SU-DHL-6 (cell line): Measurements from ENCODE around the gene SLC38A9.

Experiments
- H2AFZ ChIP-seq: fragments of 200-600 bp; sonication (generic); 2 replicates; pipeline ENCODE4 v1.6.1; 2014; ENCODE audit warnings: low read depth, mild to moderate bottlenecking, moderate library complexity, mixed read lengths, antibody characterized with exemption, low read length; ENCODE audit not compliant: severe bottlenecking
- H3F3A ChIP-seq: fragments of 200-600 bp; shearing (Covaris generic); 2 replicates; pipeline ENCODE4 v1.6.0; 2016; ENCODE audit warnings: antibody characterized with exemption, mild to moderate bottlenecking; ENCODE audit not compliant: insufficient read depth
- H3K27ac ChIP-seq: fragments of 200-600 bp; sonication (generic); 2 replicates; pipeline ENCODE4 v1.5.1; 2016; ENCODE audit warnings: low read depth, mild to moderate bottlenecking, low read length, moderate library complexity, mixed read lengths
- H3K27me3 ChIP-seq: fragments of 200-600 bp; sonication (generic), shearing (Covaris generic); 2 replicates; pipeline ENCODE4 v1.6.0; 2014; ENCODE audit warnings: mild to moderate bottlenecking, low read length
- H3K36me3 ChIP-seq: fragments of 200-600 bp; sonication (generic); 2 replicates; pipeline ENCODE4 v1.6.1; 2014; ENCODE audit warnings: mild to moderate bottlenecking, low read length, mixed read lengths
- H3K4me2 ChIP-seq: fragments of 300-600, 200-600 bp; shearing (Covaris generic), sonication (generic); 2 replicates; pipeline ENCODE4 v1.6.0; 2014; ENCODE audit warnings: low read length, low read depth, mild to moderate bottlenecking; ENCODE audit not compliant: poor library complexity, severe bottlenecking
- H3K4me3 ChIP-seq: fragments of 200-600 bp; sonication (generic); 2 replicates; pipeline ENCODE4 v1.5.1; 2014; ENCODE audit warnings: antibody characterized with exemption, low read length, mild to moderate bottlenecking, mixed read lengths; ENCODE audit not compliant: insufficient read depth, poor library complexity, severe bottlenecking
- H3K79me2 ChIP-seq: fragments of 200-600 bp; sonication (generic); 2 replicates; pipeline ENCODE4 v1.6.1; 2014; ENCODE audit warnings: mild to moderate bottlenecking, low read length, moderate library complexity; ENCODE audit not compliant: insufficient read depth
- H3K9ac ChIP-seq: fragments of 200-600 bp; sonication (generic); 2 replicates; pipeline ENCODE4 v1.7.0; 2014; ENCODE audit warnings: mild to moderate bottlenecking, low read length
- H3K9me2 ChIP-seq: fragments of 200-600 bp; sonication (generic); replicated peaks from 2 replicates; pipeline ENCODE4 v1.6.1; 2014; ENCODE audit warnings: low read length; ENCODE audit not compliant: insufficient read depth
- H3K9me3 ChIP-seq: fragments of 200-600 bp; sonication (generic); 2 replicates; pipeline ENCODE4 v1.6.1; 2014; ENCODE audit warnings: low read length, mixed read lengths; ENCODE audit not compliant: insufficient read depth
- H4K20me1 ChIP-seq: fragments of 200-600 bp; sonication (generic); 2 replicates; pipeline ENCODE4 v1.6.1; 2014; ENCODE audit warnings: low read depth, mild to moderate bottlenecking, antibody characterized with exemption, low read length, moderate library complexity, mixed read lengths
- EZH2phosphoT487 ChIP-seq: fragments of 200-600 bp; sonication (generic), shearing (Covaris generic); conservative IDR thresholded peaks from 2 replicates; pipeline ENCODE4 v1.6.1; 2018; ENCODE audit warnings: mild to moderate bottlenecking, antibody characterized with exemption, low read length, moderate library complexity, mixed read lengths
- TF ChIP-seq, protein P1 (sequence below): fragments of 200-600 bp; sonication (generic); IDR thresholded peaks from one replicate; pipeline ENCODE4 v1.5.1; 2017; ENCODE audit warnings: antibody characterized with exemption, mild to moderate bottlenecking, low read length, moderate library complexity; ENCODE audit not compliant: insufficient read depth, poor library complexity, severe bottlenecking

SLC38A9 gene

DNA sequence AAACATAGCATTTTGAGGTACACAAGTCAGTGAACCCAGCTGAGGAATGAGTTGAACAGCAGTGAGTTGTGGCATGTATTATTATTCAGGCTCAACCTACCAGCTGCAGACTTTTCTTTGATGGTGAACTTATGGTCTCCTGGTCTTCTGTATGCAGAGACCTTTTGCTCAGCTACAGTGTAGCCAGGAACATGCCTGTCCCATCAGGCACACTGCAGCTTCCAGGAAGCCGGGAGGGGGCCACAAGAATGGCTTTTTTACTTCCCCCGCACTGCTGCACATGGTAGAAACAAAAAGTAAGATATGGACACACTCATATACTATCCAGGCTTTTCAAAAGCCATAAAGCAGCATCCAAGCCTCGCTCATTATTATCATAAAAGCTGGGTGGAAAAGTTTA, 112.0 kb downstream of the SLC38A9 start:
- Histone ChIP-seq H3F3A (no peaks in the 10 kb centered on the region; the same call in 1 of the 2 replicates), H3K27ac (no peak overlapping the region), H3K79me2 (no peaks in the 10 kb centered on the region), H4K20me1 (no peaks in the 10 kb centered on the region), H2AFZ (no peak overlapping the region), H3K9me3 (no peaks in the 10 kb centered on the region), H3K27me3 (no peaks in the 10 kb centered on the region), H3K4me3 (no peak overlapping the region), H3K9me2 (no peaks in the 10 kb centered on the region), H3K9ac (no peak overlapping the region), H3K4me2 (no peak overlapping the region), H3K36me3 (no peaks in the 10 kb centered on the region)
- TF ChIP-seq, protein P1, sequence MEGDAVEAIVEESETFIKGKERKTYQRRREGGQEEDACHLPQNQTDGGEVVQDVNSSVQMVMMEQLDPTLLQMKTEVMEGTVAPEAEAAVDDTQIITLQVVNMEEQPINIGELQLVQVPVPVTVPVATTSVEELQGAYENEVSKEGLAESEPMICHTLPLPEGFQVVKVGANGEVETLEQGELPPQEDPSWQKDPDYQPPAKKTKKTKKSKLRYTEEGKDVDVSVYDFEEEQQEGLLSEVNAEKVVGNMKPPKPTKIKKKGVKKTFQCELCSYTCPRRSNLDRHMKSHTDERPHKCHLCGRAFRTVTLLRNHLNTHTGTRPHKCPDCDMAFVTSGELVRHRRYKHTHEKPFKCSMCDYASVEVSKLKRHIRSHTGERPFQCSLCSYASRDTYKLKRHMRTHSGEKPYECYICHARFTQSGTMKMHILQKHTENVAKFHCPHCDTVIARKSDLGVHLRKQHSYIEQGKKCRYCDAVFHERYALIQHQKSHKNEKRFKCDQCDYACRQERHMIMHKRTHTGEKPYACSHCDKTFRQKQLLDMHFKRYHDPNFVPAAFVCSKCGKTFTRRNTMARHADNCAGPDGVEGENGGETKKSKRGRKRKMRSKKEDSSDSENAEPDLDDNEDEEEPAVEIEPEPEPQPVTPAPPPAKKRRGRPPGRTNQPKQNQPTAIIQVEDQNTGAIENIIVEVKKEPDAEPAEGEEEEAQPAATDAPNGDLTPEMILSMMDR = no peak
- TF ChIP-seq EZH2phosphoT487 = no peak

DNA sequence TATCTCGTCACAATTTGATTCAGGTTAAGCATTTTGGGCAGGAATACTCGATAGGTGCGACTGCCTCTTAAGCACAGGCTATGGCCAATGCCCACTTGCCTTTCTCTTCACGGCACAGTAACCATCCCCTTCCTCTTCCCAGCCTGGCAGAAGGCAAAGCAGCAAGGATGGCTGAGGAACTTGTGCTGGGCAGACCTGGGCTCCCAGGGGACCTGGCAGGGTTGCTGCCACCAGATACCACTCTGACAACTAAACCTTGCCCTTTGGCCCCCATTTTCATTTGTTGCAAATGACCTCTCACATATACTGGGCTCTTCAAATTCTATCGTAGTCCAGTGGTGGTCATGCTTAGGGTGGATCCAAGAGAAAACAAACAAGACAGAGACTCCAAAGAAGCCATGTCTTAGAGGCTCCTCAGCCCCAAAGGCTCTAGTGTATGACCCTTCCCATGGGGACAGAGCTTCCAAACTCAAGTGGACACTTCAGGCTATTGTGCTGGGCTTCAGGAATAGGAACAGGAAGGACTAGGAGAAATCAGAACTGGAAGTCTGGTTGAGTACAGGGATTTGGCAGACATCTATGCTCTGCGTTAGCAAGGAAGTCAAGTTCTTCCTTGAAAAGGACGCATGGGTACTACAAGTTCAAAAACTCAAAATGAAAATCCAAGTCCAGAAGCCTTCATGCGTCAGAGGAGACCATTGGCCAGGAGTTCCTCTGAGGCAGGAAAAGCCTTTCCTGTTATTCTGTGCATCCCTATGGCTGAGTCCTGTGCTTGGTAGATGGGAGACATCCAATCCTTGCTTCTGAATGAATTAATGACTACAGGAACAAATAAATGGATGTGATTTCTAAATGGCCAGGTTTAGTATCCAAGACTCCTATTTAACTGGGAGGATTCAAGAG, 112.7 kb downstream of the SLC38A9 start:
- Histone ChIP-seq H3K27ac (no peak overlapping the region), H3K27me3 (no peaks in the 10 kb centered on the region), H3K4me3 (no peak overlapping the region), H3K79me2 (no peaks in the 10 kb centered on the region), H3K4me2 (no peak overlapping the region), H2AFZ (no peak overlapping the region), H3K9ac (no peak overlapping the region), H3K9me3 (no peaks in the 10 kb centered on the region), H3K9me2 (no peaks in the 10 kb centered on the region), H3F3A (no peaks in the 10 kb centered on the region; the same call in 1 of the 2 replicates), H3K36me3 (no peaks in the 10 kb centered on the region), H4K20me1 (no peaks in the 10 kb centered on the region)
- no peak for TF ChIP-seq EZH2phosphoT487
- TF ChIP-seq, protein P1 = no peak

DNA sequence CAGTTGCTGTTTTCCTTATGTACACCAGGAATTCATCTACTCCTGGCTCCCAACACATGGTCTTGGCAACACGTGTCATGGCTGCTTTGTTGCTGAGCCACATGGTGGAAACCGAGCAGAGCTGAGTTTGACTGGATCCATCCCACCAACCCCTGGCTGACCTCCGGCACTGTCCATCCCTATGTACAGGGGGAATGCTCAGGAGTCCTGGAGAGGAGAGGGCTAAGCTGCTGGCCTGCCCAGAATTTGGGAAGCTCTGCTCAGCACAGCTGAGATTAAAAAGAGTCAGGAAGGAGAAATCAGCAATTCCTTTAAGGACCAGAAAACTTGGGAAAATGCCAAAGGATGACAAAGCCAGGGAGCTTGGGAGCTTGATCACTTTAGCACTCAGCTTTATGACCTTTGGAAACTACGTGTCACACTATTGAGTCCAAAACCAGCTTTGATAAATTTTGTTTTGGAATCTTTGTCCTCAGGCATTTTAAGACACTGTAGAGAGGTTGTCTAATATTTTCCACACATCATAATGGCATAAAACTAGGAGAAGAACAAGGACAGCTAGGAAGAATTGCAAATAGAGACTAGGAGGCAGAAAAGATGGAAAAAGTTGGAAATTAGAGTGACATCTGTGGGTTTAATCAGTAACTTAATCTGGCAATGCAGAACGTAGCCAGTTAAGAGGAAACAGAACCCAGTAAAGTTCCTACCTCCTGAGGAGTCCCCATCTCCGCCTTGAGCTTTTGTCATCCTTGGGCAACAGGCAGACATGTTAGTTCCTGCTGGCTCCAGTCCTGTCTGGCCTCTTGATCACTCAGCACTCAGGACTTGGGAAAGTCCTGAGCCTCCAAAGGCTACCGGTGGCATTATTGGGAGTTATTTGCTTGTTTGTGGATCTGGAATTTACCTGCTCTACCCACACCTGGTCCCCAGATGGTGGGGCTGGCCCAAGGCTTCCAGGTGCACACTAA, 114.8 kb downstream of the SLC38A9 start:
- TF ChIP-seq EZH2phosphoT487 = no peak
- TF ChIP-seq, protein P1 = no peak
- H3F3A ChIP-seq = no peaks in the 10 kb centered on the region
- H3K79me2 ChIP-seq = no peaks in the 10 kb centered on the region
- H4K20me1 ChIP-seq = no peaks in the 10 kb centered on the region
- no peaks in the 10 kb centered on the region for H3K36me3 ChIP-seq
- no peak overlapping the region for H3K27ac ChIP-seq
- no peaks in the 10 kb centered on the region for H3K9me2 ChIP-seq
- no peaks in the 10 kb centered on the region for H3K9me3 ChIP-seq
- no peak overlapping the region for H3K4me3 ChIP-seq
- no peak overlapping the region for H2AFZ ChIP-seq
- H3K9ac ChIP-seq = no peak overlapping the region
- H3K27me3 ChIP-seq = no peaks in the 10 kb centered on the region
- no peak overlapping the region for H3K4me2 ChIP-seq
